SK-N-SH (cell line): ENCODE results near the gene DPAGT1.

Experiments
- ZBTB33 ChIP-seq: IDR thresholded peaks from 2 replicates; pipeline ENCODE4 v1.4.0; 2012; ENCODE audit warnings: low read depth, borderline replicate concordance
- TF ChIP-seq, protein P1 (sequence below): fragments of 200-600 bp; sonication (generic); IDR thresholded peaks from 2 replicates; pipeline ENCODE4 v1.6.1; 2017; ENCODE audit warnings: antibody characterized with exemption, mild to moderate bottlenecking, moderate library complexity

DNA sequence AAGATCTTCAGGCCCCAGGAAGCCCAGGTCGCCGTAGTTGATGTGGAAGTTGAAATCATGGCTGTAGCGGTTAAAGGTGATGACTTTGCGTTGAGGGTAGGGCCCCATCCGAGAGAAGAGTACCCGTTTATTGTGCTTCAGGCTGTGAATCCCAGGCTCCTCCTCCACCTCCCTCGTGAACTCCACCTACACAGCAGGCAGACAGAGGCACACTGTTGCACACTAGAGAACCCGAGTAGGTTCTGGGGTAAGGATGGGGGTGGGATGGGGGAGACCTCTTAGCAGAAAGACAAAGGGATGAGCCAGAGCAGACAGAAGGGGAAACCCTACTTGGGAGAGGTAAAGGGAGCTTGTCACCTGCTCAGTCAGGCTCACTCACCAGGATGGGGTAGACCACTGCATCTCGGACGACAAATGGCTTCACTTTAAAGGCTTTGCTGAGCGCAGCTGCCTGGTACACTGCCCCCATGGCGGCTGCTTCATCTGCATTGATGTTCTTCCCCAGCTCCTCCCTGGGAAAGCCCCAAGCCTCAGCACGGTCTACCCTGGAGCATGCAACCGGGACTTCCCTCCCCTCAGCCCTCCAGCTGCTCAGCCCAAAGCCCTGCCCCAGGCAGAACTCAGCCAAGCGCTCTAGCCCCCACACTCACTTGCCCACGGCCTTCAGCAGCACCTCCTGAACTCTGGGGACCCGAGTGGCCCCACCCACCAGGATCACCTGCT, 50.1 kb downstream of the DPAGT1 start:
- TF ChIP-seq, protein P1, sequence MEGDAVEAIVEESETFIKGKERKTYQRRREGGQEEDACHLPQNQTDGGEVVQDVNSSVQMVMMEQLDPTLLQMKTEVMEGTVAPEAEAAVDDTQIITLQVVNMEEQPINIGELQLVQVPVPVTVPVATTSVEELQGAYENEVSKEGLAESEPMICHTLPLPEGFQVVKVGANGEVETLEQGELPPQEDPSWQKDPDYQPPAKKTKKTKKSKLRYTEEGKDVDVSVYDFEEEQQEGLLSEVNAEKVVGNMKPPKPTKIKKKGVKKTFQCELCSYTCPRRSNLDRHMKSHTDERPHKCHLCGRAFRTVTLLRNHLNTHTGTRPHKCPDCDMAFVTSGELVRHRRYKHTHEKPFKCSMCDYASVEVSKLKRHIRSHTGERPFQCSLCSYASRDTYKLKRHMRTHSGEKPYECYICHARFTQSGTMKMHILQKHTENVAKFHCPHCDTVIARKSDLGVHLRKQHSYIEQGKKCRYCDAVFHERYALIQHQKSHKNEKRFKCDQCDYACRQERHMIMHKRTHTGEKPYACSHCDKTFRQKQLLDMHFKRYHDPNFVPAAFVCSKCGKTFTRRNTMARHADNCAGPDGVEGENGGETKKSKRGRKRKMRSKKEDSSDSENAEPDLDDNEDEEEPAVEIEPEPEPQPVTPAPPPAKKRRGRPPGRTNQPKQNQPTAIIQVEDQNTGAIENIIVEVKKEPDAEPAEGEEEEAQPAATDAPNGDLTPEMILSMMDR, result no peak
- TF ChIP-seq ZBTB33, result no peak
